IPS DF 19.7 (cell line): ENCODE measurements around the gene DOCK1.

Source experiments
- DNase-seq: peaks from one replicate; pipeline ENCODE4 v3.0.0-alpha.2; 2013; ENCODE audit warnings: low read depth, low spot score

The DOCK1 gene

GRCh38 chr10:127423218-127423915 is 518.1 kb downstream of the DOCK1 start:
- no peak for DNase-seq

GRCh38 chr10:127424594-127425264 is 519.5 kb downstream of the DOCK1 start:
- DNase-seq = no peak

GRCh38 chr10:127426746-127427145 is 521.5 kb downstream of the DOCK1 start:
- DNase-seq = no peak

GRCh38 chr10:127427926-127428325 is 522.7 kb downstream of the DOCK1 start:
- no peak for DNase-seq

GRCh38 chr10:127428385-127428980 is 523.3 kb downstream of the DOCK1 start:
- no peak for DNase-seq

GRCh38 chr10:127429601-127430312 is 524.5 kb downstream of the DOCK1 start:
- no peak for DNase-seq

- no peak for DNase-seq
These were observed 526.3 kb downstream of the DOCK1 start for GRCh38 chr10:127431525-127431924.

GRCh38 chr10:127434006-127434405 is 528.8 kb downstream of the DOCK1 start:
- DNase-seq = no peak

- DNase-seq = no peak
These were observed 530.0 kb downstream of the DOCK1 start for GRCh38 chr10:127435246-127435645.

- no peak for DNase-seq
These were observed 535.1 kb downstream of the DOCK1 start for GRCh38 chr10:127440371-127440770.

- peak; percentile 47 for DNase-seq
These were observed 536.4 kb downstream of the DOCK1 start for GRCh38 chr10:127441350-127442219.

GRCh38 chr10:127442220-127442525 is 536.9 kb downstream of the DOCK1 start:
- DNase-seq = no peak

- DNase-seq = no peak
These were observed 538.9 kb downstream of the DOCK1 start for GRCh38 chr10:127444155-127444554.

GRCh38 chr10:127447197-127447596 is 542.0 kb downstream of the DOCK1 start:
- DNase-seq = no peak

- no peak for DNase-seq
These were observed 544.3 kb downstream of the DOCK1 start for GRCh38 chr10:127449490-127449889.

GRCh38 chr10:127450644-127451043 is 545.4 kb downstream of the DOCK1 start:
- DNase-seq = no peak

GRCh38 chr10:127451628-127452027 is 546.4 kb downstream of the DOCK1 start:
- no peak for DNase-seq

- DNase-seq = no peak
These were observed 547.3 kb downstream of the DOCK1 start for GRCh38 chr10:127452568-127452967.

- DNase-seq = no peak
These were observed 548.5 kb downstream of the DOCK1 start for GRCh38 chr10:127453706-127454105.

GRCh38 chr10:127456122-127456521 is 550.9 kb downstream of the DOCK1 start:
- DNase-seq = no peak

- no peak for DNase-seq
These were observed 553.0 kb downstream of the DOCK1 start for GRCh38 chr10:127458016-127458810.
